Measurements from ENCODE around the gene ETV1. TPM values are rescaled to one million over a fixed set of nuclear protein-coding genes. Genes with fewer than 3 reads are reported as not detected.

The ETV1 gene
- total and polyA plus RNA-seq, 2 of the 4 experiments (the other 2 are of a cell fraction): 8.6 to 21.1 TPM

GRCh38 chr7:13915891-13916290, 73.6 kb downstream of the ETV1 start:
- Histone ChIP-seq H2AK5ac (ENCODE audit: low read depth, low read length) (no peak overlapping the region), H3K18ac (ENCODE audit: low read depth, low read length) (no peak overlapping the region), H2AFZ (replicated peaks; ENCODE audit: low read length, poor library complexity) (no peak overlapping the region), H3K27me3 (ENCODE audit: control insufficient read depth, insufficient read depth, low read length) (no peaks in the 10 kb centered on the region), H3K27ac (ENCODE audit: insufficient read depth, low read length) (no peak overlapping the region), H2BK120ac (ENCODE audit: low read depth, low read length) (no peak overlapping the region), H4K5ac (ENCODE audit: low read depth, low read length) (no peak overlapping the region), H3K4me2 (ENCODE audit: low read depth, low read length) (no peak overlapping the region), H2BK5ac (ENCODE audit: low read depth, low read length, poor library complexity, severe bottlenecking) (no peak overlapping the region), H2BK15ac (ENCODE audit: low read depth, low read length) (no peak overlapping the region), H2AK9ac (replicated peaks; ENCODE audit: low read depth, low read length, poor library complexity) (no peak overlapping the region), H4K91ac (ENCODE audit: insufficient read depth, low read depth, low read length) (no peak overlapping the region), H3K9me1 (ENCODE audit: insufficient read depth, low read length) (peaks cover 3% of the 10 kb centered on the region; the same call in 1 of the 2 replicates), H3K79me1 (ENCODE audit: low read depth in 1 of 2, low read length in 2 of 2) (no peaks in the 10 kb centered on the region), H3K56ac (ENCODE audit: extremely low read depth, insufficient read depth, low read length) (no peak overlapping the region), H4K20me1 (ENCODE audit: insufficient read depth, low read length) (no peaks in the 10 kb centered on the region), H3K4me3 (ENCODE audit: insufficient read depth, low read depth, low read length) (no peak overlapping the region), H3K4me1 (ENCODE audit: control insufficient read depth, insufficient read depth, low read length) (peaks cover 1% of the 10 kb centered on the region; the same call in 1 of the 2 replicates), H3K36me3 (ENCODE audit: control insufficient read depth, insufficient read depth, low read length) (no peaks in the 10 kb centered on the region), H4K8ac (ENCODE audit: low read depth in 2 of 2, low read length in 2 of 2) (no peak overlapping the region), H3K9me3 (ENCODE audit: control insufficient read depth, insufficient read depth, low read length) (no peaks in the 10 kb centered on the region), H3K23ac (ENCODE audit: low read depth, low read length) (no peak overlapping the region), H3K14ac (replicated peaks; ENCODE audit: low read depth, low read length) (no peak overlapping the region), H2BK20ac (ENCODE audit: low read depth, low read length) (no peak overlapping the region), H3K4ac (ENCODE audit: low read depth, low read length) (no peak overlapping the region), H3K9ac (ENCODE audit: low read depth, low read length) (no peak overlapping the region; the same call in 1 of the 2 replicates)
- dilution Hi-C loops (cut with HindIII; ENCODE audit: low sequenced_read_pairs, unreplicated experiment) (no loop called here), in situ Hi-C loops (cut with MboI; ENCODE audit: low sequenced_read_pairs) (no loop called here), intact Hi-C loops (cut with micrococcal nuclease) (loop anchor here (5.0 to 10.0 kb wide), 2 partner anchors 631 to 759 kb away; no protein-coding TSS in a partner anchor)
- ChIA-PET POLR2A (ENCODE audit: unreplicated experiment) (no interaction called here), CTCF (interaction anchor here (0.7 kb wide), 1 partner anchor 409 kb away, joined by 4 read pairs; no protein-coding TSS in a partner anchor)
- no TSS peak for BruUV-seq (replicated peaks)
- TF ChIP-seq CHD1 (IDR thresholded peaks at IDR 0.05; ENCODE audit: low read depth, low read length): no peak
- no peak for TF ChIP-seq MAFK (IDR thresholded peaks at IDR 0.05; ENCODE audit: low read depth, low read length)
- TF ChIP-seq SMC3 (IDR thresholded peaks at IDR 0.05; ENCODE audit: low read depth, low read length): no peak
- TF ChIP-seq RCOR1 (IDR thresholded peaks at IDR 0.05; ENCODE audit: insufficient replicate concordance, low read length): no peak
- no peak for TF ChIP-seq CTCF (conservative IDR thresholded peaks at IDR 0.05; ENCODE audit: low read depth, low read length)
- no peak for TF ChIP-seq USF2 (IDR thresholded peaks at IDR 0.05; ENCODE audit: low read depth, low read length)
- TF ChIP-seq RAD21 (IDR thresholded peaks at IDR 0.05; ENCODE audit: low read length): no peak
- TF ChIP-seq NFE2L2 (IDR thresholded peaks at IDR 0.05; ENCODE audit: low read depth, low read length): no peak
- TF ChIP-seq CEBPB (IDR thresholded peaks at IDR 0.05; ENCODE audit: low read depth, low read length): no peak
- no peak for TF ChIP-seq POLR2A (IDR thresholded peaks at IDR 0.05; ENCODE audit: low read depth, low read length)
- TF ChIP-seq BHLHE40 (IDR thresholded peaks at IDR 0.05; ENCODE audit: low read depth, low read length): no peak
- TF ChIP-seq RFX5 (IDR thresholded peaks at IDR 0.05; ENCODE audit: low read depth, low read length): no peak
- TF ChIP-seq MAZ (IDR thresholded peaks at IDR 0.05; ENCODE audit: borderline replicate concordance, low read depth, low read length): no peak
- no peak for TF ChIP-seq MXI1 (IDR thresholded peaks at IDR 0.05; ENCODE audit: borderline replicate concordance, low read depth, low read length)
- TF ChIP-seq FOS (IDR thresholded peaks at IDR 0.05; ENCODE audit: low read depth, low read length): no peak
- no peak for TF ChIP-seq ELK1 (IDR thresholded peaks at IDR 0.05; ENCODE audit: borderline replicate concordance, low read depth, low read length)
- ATAC-seq (ENCODE audit: low read depth) (no peak), DNase-seq (no peak)
- no CpG with 5 or more reads among the region's 2 CpGs for WGBS, 2 experiments (ENCODE audit: extremely low coverage in 2 of 2, insufficient read length in 1 of 2)
